ENCODE measurements around the gene UNC5B. TPM values are rescaled to one million over a fixed set of nuclear protein-coding genes. Genes with fewer than 3 reads are reported as not detected.

UNC5B gene
- total RNA-seq, 1 experiment from 2014 or later, result 49.6 TPM

- no peak for TF ChIP-seq ARID4B (CRISPR knock-in tag; IDR thresholded peaks at IDR 0.05; ENCODE audit: borderline replicate concordance)
- TF ChIP-seq GRHL2 (CRISPR knock-in tag; IDR thresholded peaks at IDR 0.05; ENCODE audit: insufficient replicate concordance, severe bottlenecking), result no peak
- no peak for TF ChIP-seq GABPB1 (CRISPR knock-in tag; IDR thresholded peaks at IDR 0.05)
- no peak for TF ChIP-seq KAT7 (CRISPR knock-in tag; IDR thresholded peaks at IDR 0.05; ENCODE audit: borderline replicate concordance)
- TF ChIP-seq NFYB (CRISPR knock-in tag; conservative IDR thresholded peaks at IDR 0.05; ENCODE audit: low read depth), result no peak
- no peak for TF ChIP-seq E2F4 (CRISPR knock-in tag; IDR thresholded peaks at IDR 0.05; ENCODE audit: borderline replicate concordance, low read depth)
- TF ChIP-seq NR3C1 (CRISPR knock-in tag; conservative IDR thresholded peaks at IDR 0.05; ENCODE audit: low read depth), result no peak
- no peak for TF ChIP-seq RORB (CRISPR knock-in tag; IDR thresholded peaks at IDR 0.05)
- ChIA-PET CTCF (interaction anchor here (0.7 to 2.2 kb wide), 10 partner anchors 10 to 338 kb away, joined by 3 to 7 read pairs (median 3); partner anchors contain the start of gene UNC5B), POLR2A (interaction anchor here (0.8 to 1.3 kb wide), 2 partner anchors 8 to 37 kb away, joined by 3 read pairs; no protein-coding TSS in a partner anchor)
- DNase-seq (ENCODE audit: low spot score) (no peak), ATAC-seq (no peak)
- Mint-ChIP-seq H3K9me3 (no peaks in the 10 kb centered on the region), H3K4me3 (no peak overlapping the region), H3K4me1 (peaks cover 46% of the 10 kb centered on the region), H3K27ac (0 out of 2 replicates have a peak overlapping the region, but pooled peaks have one; percentile 11), H3K27me3 (ENCODE audit: low read depth) (no peaks in the 10 kb centered on the region), H3K36me3 (no peaks in the 10 kb centered on the region)
Measured at GRCh38 chr10:71241114-71241829, 28.9 kb downstream of the UNC5B start.

- no peak for DNase-seq (ENCODE audit: low spot score)
- H3K9me3 Mint-ChIP-seq, result no peaks in the 10 kb centered on the region
- ChIA-PET CTCF (interaction anchor here (0.7 to 2.2 kb wide), 8 partner anchors 10 to 339 kb away, joined by 3 to 7 read pairs (median 3); partner anchors contain the start of gene UNC5B), POLR2A (no interaction called here)
- no peaks in the 10 kb centered on the region for H3K27me3 Mint-ChIP-seq (ENCODE audit: low read depth)
- H3K4me1 Mint-ChIP-seq, result peaks cover 41% of the 10 kb centered on the region
- ATAC-seq, result no peak
- no peaks in the 10 kb centered on the region for H3K36me3 Mint-ChIP-seq
- no peak overlapping the region for H3K4me3 Mint-ChIP-seq
- H3K27ac Mint-ChIP-seq, result no peak overlapping the region
- TF ChIP-seq PREB (CRISPR knock-in tag; IDR thresholded peaks at IDR 0.05; ENCODE audit: borderline replicate concordance), result no peak
- no peak for TF ChIP-seq ATF6 (CRISPR knock-in tag; IDR thresholded peaks at IDR 0.05)
- no peak for TF ChIP-seq NFYB (CRISPR knock-in tag; conservative IDR thresholded peaks at IDR 0.05; ENCODE audit: low read depth)
- no peak for TF ChIP-seq ZNF425 (CRISPR knock-in tag; conservative IDR thresholded peaks at IDR 0.05)
- TF ChIP-seq ERG (CRISPR knock-in tag; IDR thresholded peaks at IDR 0.05), result no peak
- no peak for TF ChIP-seq FOXP1 (CRISPR knock-in tag; IDR thresholded peaks at IDR 0.05; ENCODE audit: borderline replicate concordance)
- no peak for TF ChIP-seq ZNF263 (CRISPR knock-in tag; IDR thresholded peaks at IDR 0.05; ENCODE audit: low read depth)
- no peak for TF ChIP-seq ZNF512 (CRISPR knock-in tag; IDR thresholded peaks at IDR 0.05; ENCODE audit: borderline replicate concordance)
Measured at GRCh38 chr10:71241830-71242621, 29.7 kb downstream of the UNC5B start.

All from WTC11 (cell line).